WI38 (cell line): ENCODE measurements around the gene PA2G4.
A peak's percentile ranks its signal among the peaks of the same experiment; 100 is the strongest.

ENCODE experiments used
- H3K4me3 ChIP-seq: 2 replicates; pipeline ENCODE4 v1.5.1; 2011; ENCODE audit warnings: low read depth, mild to moderate bottlenecking, control low read depth, low read length
- CTCF ChIP-seq: IDR thresholded peaks from 2 replicates; pipeline ENCODE4 v1.5.1; 2012; ENCODE audit warnings: low read depth, mild to moderate bottlenecking, control low read depth, low read length

Gene PA2G4

GRCh38 chr12:56160193-56160763 is 55.9 kb downstream of the PA2G4 start:
- peak overlapping the region; percentile 87 for H3K4me3 ChIP-seq
- TF ChIP-seq CTCF = no peak

DNA sequence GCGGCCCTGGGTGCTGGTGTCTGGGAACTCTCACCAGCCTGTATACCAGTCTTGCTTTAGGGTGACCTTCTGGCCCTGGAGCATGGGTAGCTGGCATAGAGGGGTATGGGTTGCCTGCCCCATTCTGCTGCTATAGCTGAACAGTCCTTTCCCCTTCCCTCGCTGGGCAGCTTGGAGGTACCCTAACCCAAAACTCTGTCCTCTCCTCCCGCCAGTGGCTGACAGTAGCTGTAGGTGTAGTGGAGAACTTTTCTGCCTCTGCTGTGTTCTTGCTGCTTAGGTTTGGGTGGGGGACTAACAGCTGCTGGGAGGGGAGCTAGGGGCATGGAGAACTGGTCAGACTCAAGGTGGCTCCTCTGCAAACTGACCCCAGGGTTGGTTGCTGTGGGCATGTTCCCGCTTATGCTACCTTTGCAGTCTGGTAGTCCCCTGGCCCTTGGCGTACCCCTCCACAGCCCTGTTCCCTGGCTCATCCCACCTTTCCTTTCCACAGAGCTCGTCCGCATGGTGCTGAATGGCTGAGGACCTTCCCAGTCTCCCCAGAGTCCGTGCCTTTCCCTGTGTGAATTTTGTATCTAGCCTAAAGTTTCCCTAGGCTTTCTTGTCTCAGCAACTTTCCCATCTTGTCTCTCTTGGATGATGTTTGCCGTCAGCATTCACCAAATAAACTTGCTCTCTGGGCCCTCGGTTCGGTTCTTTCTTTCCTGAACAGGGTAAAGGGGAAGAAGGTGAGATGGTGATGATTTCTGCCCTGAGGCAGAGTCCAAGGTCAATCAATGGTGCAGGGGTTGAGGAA is 56.7 kb downstream of the PA2G4 start:
- H3K4me3 ChIP-seq = peak overlapping the region; percentile 87

DNA sequence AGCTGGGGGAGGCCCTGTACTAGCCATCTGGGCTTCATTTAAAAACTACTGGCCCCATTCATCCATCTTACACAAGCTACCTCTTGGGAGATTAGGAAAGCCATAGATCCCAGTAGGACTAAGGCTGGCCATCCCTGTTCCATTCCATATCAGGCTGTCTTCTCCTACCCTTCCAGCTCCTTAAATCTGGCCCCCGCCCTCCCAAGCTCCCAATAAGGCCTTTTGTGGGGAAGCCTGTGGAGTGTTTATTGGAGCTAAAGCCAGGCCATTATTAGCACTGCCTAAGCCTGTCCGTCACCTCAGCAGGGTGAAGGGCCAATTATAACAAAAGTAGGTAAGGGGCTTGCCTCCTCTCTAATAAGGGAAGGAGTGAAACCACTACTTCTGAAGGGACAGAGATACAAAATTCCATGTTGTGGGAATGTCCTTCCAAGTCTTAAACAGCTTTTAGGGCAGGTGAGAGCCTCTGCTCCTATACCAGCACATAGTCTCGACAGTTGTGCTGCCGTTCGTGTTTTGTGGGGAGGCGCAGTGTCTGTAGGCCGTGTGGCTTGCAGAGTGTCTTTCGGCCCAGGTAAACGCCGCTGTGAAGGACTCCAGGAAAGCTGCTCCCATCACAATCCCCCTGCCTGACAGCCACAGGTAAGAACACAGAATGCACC is 57.5 kb downstream of the PA2G4 start:
- H3K4me3 ChIP-seq = no peak overlapping the region
- no peak for TF ChIP-seq CTCF

More for the DNA sequence above, 56.7 kb downstream of the PA2G4 start:
- TF ChIP-seq CTCF = no peak

GRCh38 chr12:56162468-56163290 is 58.3 kb downstream of the PA2G4 start:
- no peak overlapping the region for H3K4me3 ChIP-seq
- no peak for TF ChIP-seq CTCF
